ENCODE measurements around the gene GLRX5.
"Not testable (repeated sequence)": the region's sequence is repeated elsewhere in the genome, so short reads cannot be mapped to it uniquely, and the experiment has no call there.

Gene GLRX5

DNA sequence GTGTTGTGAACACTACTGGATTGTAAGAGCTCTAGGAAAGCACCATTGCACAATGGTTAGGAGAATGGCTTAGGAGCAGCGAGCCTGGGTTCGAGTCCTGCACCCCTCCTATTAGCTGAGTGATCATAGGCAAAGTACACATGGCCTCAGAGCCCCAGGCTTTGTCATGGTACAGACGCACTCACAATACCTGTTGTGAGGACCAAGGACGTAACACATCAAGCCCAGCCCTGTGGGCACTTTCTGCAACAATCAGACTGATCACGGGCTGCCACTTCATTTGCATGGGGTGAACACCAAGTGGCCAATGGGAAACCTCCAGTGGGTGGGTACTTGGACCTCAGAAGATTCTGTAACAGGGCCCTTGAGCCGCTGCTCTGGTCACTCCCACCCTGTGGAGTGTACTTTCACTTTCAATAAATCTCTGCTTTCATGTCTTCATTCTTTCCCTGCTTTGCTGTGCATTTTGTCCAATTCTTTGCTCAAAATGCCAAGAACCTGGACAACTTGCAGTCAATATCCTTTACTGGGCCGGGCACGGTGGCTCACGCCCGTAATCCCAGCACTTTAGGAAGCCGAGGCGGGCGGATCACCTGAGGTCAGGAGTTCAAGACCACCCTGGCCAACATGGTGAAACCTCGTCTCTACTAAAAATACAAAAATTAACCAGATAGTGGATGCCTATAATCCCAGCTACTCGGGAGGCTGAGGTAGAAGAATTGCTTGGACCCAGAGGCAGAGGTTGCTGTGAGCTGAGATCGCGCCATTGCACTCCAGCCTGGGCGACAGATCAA, 28.2 kb downstream of the GLRX5 start:
- no peaks in the 10 kb centered on the region for H3K4me1 ChIP-seq (ENCODE audit: control insufficient read depth, insufficient read depth, low read length, poor library complexity, severe bottlenecking)
- no peaks in the 10 kb centered on the region for H3K36me3 ChIP-seq (ENCODE audit: control insufficient read depth, insufficient read depth, low read length)
- 77% methylated on average over 6 to 7 of the region's 18 CpGs for WGBS, 2 experiments (ENCODE audit: insufficient coverage in 2 of 2)
- no peaks in the 10 kb centered on the region for H3K9me3 ChIP-seq (ENCODE audit: control insufficient read depth, low read length)
- no peak overlapping the region for H3K4me3 ChIP-seq (ENCODE audit: extremely low read depth, insufficient read depth, low read length, poor library complexity, severe bottlenecking)
- no peak overlapping the region for H3K27ac ChIP-seq (ENCODE audit: low read depth, low read length, severe bottlenecking)

DNA sequence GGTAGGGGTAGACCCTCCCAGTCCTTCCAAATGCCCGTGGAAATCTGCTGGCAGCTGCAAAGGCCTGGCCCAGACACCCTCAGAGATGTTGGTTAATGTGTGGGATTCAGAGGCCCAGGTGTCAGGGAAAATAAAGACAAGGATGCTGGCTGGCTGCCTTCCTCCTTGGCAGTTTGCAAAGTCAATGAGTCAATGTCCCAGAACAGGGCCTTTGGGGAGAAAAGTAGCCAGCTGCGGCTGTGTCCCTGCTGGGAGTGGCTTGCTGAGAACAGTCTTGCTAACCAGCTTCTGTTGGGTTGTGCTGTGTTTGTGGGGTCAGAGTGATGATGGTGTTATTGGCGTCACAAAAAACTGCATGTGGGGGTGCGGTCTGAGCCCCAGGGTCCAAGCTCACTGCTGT, 29.2 kb downstream of the GLRX5 start:
- H3K9me3 ChIP-seq (ENCODE audit: control insufficient read depth, low read length), result no peaks in the 10 kb centered on the region
- no peaks in the 10 kb centered on the region for H3K4me1 ChIP-seq (ENCODE audit: control insufficient read depth, insufficient read depth, low read length, poor library complexity, severe bottlenecking)
- H3K36me3 ChIP-seq (ENCODE audit: control insufficient read depth, insufficient read depth, low read length), result no peaks in the 10 kb centered on the region
- WGBS, 2 experiments (ENCODE audit: insufficient coverage in 2 of 2), result 60 to 62% methylated on average over 3 to 4 of the region's 4 CpGs
- H3K4me3 ChIP-seq (ENCODE audit: extremely low read depth, insufficient read depth, low read length, poor library complexity, severe bottlenecking), result no peak overlapping the region
- H3K27ac ChIP-seq (ENCODE audit: low read depth, low read length, severe bottlenecking), result no peak overlapping the region

DNA sequence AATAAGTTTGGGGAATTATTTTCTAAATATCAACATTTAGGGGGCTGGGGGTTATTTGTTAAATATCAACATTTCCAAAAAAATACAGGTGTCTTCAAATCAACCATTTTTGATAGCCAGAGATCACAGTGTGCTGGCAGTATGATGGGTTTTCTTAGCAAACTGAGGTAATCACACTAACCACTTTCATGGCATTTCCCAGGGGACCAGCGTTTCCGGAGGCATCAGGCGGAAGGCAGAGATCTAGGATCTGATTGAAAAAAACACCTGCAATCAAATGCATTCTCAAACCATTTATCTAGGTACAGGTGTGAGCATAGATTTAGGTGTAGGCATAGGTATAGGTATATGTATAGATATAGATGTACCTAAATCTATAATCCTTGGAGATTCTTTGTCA, 34.6 kb downstream of the GLRX5 start:
- H3K4me1 ChIP-seq (ENCODE audit: control insufficient read depth, insufficient read depth, low read length, poor library complexity, severe bottlenecking), result no peaks in the 10 kb centered on the region
- WGBS, 2 experiments (ENCODE audit: insufficient coverage in 2 of 2), result 80% methylated on average over 1 of the region's 3 CpGs; no CpG with 5 or more reads in 1 of the 2 experiments
- no peak overlapping the region for H3K4me3 ChIP-seq (ENCODE audit: extremely low read depth, insufficient read depth, low read length, poor library complexity, severe bottlenecking)
- no peak overlapping the region for H3K27ac ChIP-seq (ENCODE audit: low read depth, low read length, severe bottlenecking)
- H3K36me3 ChIP-seq (ENCODE audit: control insufficient read depth, insufficient read depth, low read length), result no peaks in the 10 kb centered on the region
- H3K9me3 ChIP-seq (ENCODE audit: control insufficient read depth, low read length), result no peaks in the 10 kb centered on the region

DNA sequence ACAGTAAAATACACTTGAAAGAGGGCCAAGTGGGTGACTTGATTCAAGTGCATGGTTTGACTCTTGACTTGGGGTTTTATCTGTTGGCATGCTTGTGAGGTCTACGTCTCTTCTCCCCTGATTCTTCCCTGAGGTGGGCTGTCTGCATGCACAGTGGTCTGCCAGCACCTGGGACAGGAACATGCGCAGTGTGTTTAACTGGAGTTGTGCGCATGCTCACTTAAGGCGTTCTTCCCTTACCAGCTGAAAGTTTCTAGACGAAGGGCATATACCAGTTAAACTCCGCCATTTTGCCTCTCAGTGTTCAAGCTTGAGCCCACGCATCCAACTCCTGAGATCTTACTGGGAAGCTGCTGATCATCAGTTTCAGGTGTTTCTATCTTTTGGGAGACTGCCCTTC, 38.5 kb downstream of the GLRX5 start:
- H3K4me1 ChIP-seq (ENCODE audit: control insufficient read depth, insufficient read depth, low read length, poor library complexity, severe bottlenecking), result no peaks in the 10 kb centered on the region
- no peak overlapping the region for H3K27ac ChIP-seq (ENCODE audit: low read depth, low read length, severe bottlenecking)
- H3K4me3 ChIP-seq (ENCODE audit: extremely low read depth, insufficient read depth, low read length, poor library complexity, severe bottlenecking), result no peak overlapping the region
- WGBS, 2 experiments (ENCODE audit: insufficient coverage in 2 of 2), result 93 to 94% methylated on average over 6 to 7 of the region's 7 CpGs
- H3K36me3 ChIP-seq (ENCODE audit: control insufficient read depth, insufficient read depth, low read length), result no peaks in the 10 kb centered on the region
- no peaks in the 10 kb centered on the region for H3K9me3 ChIP-seq (ENCODE audit: control insufficient read depth, low read length)

DNA sequence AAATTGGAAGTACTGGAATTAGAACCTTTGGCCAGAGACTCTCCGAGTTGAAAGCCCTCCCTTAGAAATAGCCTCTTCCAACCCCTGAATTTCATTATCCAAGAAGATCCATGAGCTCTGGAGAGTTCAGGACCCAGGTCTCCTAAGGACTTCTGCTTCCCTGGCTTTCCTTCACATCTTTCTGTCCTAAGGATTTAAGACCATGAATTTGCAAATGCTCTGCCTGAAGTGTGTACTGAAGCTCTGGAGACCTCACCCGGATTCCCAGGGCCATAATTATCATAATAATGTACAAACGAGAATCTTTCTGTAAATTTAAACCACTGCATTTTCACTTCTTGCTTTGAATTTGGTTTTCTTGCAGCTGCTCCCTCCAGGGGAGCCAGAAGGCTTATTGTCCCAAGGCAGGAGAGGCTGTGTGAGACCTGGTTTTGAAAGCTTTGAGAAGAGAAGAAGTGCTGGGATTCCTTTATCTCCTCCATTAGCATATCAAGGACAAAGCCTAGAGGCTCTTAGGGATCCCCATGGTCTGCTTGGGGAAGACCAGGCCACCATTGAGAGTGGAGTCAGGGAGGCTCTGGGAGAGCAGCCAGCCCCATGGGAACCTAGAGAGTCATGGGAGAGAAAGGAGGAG, 41.1 kb downstream of the GLRX5 start:
- Histone ChIP-seq H3K4me3 (ENCODE audit: extremely low read depth, insufficient read depth, low read length, poor library complexity, severe bottlenecking) (no peak overlapping the region), H3K36me3 (ENCODE audit: control insufficient read depth, insufficient read depth, low read length) (no peaks in the 10 kb centered on the region), H3K9me3 (ENCODE audit: control insufficient read depth, low read length) (no peaks in the 10 kb centered on the region), H3K4me1 (ENCODE audit: control insufficient read depth, insufficient read depth, low read length, poor library complexity, severe bottlenecking) (no peaks in the 10 kb centered on the region), H3K27ac (ENCODE audit: low read depth, low read length, severe bottlenecking) (no peak overlapping the region)
- 20% methylated on average over 2 of the region's 3 CpGs; no CpG with 5 or more reads in 1 of the 2 experiments for WGBS, 2 experiments (ENCODE audit: insufficient coverage in 2 of 2)

DNA sequence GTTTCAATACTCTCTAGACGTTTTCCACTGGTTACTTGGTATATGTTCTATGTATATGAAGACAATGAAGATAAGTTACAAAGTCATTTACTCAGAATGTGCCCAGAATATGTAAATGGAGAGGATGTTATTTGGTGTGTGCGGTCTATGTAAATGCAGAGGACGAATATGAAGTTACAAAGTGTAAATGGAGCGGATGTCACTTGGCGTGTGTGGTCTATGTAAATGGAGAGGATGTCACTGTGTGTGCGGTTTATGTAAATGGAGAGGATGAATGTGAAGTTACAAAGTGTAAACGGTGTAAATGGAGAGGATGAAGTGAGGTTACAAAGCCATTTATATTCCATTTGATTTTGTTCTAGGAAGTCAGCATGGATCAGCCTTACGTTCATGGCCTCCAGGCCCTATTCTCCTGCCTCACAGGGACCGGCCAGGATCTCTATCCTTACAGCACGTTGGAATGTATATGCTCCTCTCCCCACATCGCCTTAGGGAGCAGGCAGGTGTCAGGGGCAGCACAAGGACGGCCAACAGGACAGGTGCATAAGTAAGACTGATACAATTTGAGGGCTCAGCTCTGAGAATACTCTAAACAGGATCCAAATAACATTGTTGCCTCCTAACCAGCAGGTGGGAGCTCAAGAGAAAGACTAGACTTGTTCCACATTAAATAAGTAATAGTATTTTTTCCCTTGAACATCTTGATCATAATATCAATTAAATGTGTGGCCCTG, 42.4 kb downstream of the GLRX5 start:
- WGBS, 2 experiments (ENCODE audit: insufficient coverage in 2 of 2), result 60 to 65% methylated on average over 7 to 9 of the region's 12 CpGs
- H3K4me1 ChIP-seq (ENCODE audit: control insufficient read depth, insufficient read depth, low read length, poor library complexity, severe bottlenecking), result no peaks in the 10 kb centered on the region

DNA sequence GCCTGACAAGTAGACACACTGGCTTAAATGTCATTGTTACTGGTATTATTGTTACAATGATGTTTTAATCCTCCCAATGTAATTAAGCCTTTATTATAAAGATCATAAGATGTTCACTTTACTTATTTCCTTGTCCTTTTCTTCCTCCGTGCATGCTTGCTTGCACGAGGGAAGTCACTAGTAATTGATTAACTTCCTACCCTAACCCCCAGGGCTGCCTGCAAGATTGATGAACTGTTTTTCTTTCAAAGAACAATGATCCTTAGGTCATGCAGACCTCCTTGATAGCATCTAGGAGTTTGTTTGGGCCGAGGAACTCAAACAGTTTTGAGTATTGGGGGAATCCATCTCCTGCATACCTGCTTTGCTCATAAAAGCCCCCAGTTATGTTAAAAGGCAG, 43.0 kb downstream of the GLRX5 start:
- 25 to 29% methylated on average over 2 to 3 of the region's 3 CpGs for WGBS, 2 experiments (ENCODE audit: insufficient coverage in 2 of 2)
- no peaks in the 10 kb centered on the region for H3K9me3 ChIP-seq (ENCODE audit: control insufficient read depth, low read length)
- no peaks in the 10 kb centered on the region for H3K36me3 ChIP-seq (ENCODE audit: control insufficient read depth, insufficient read depth, low read length)
- H3K4me1 ChIP-seq (ENCODE audit: control insufficient read depth, insufficient read depth, low read length, poor library complexity, severe bottlenecking), result no peaks in the 10 kb centered on the region
- no peak overlapping the region for H3K4me3 ChIP-seq (ENCODE audit: extremely low read depth, insufficient read depth, low read length, poor library complexity, severe bottlenecking)
- H3K27ac ChIP-seq (ENCODE audit: low read depth, low read length, severe bottlenecking), result no peak overlapping the region

More for the DNA sequence above, 42.4 kb downstream of the GLRX5 start:
- no peak overlapping the region for H3K27ac ChIP-seq (ENCODE audit: low read depth, low read length, severe bottlenecking)
- H3K4me3 ChIP-seq (ENCODE audit: extremely low read depth, insufficient read depth, low read length, poor library complexity, severe bottlenecking), result no peak overlapping the region
- H3K9me3 ChIP-seq (ENCODE audit: control insufficient read depth, low read length), result no peaks in the 10 kb centered on the region
- no peaks in the 10 kb centered on the region for H3K36me3 ChIP-seq (ENCODE audit: control insufficient read depth, insufficient read depth, low read length)

DNA sequence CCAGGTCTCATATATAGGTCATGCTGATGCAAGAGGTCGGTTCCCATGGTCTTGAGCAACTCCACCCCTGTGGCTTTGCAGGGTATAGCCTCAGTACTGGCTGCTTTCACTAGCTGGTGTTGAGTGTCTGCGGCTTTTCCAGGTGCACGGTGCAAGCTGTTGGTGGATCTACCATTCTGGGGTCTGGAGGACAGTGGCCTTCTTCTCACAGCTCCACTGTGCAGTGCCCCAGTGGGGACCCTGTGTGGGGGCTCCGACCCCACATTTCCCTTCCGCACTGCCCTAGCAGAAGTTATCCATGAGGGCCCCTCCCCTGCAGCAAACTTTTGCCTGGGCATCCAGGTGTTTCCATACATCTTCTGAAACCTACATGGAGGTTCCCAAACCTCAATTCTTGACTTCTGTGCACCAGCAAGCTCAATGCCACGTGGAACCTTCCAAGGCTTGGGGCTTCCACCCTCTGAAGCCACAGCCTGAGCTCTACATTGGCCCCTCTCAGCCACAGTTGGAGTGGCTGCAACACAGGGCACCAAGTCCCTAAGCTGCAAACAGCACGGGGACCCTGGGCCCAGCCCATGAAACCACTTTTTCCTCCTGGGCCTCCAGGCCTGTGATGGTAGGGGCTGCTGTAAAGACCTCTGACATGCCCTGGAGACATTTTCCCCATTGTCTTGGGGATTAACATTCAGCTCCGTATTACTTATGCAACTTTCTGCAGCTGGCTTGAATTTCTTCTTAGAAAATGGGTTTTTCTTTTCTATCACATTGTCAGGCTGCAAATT, 49.2 kb downstream of the GLRX5 start:
- not testable (repeated sequence) for H3K9me3 ChIP-seq (ENCODE audit: control insufficient read depth, low read length); H3K27ac ChIP-seq (ENCODE audit: low read depth, low read length, severe bottlenecking); H3K36me3 ChIP-seq (ENCODE audit: control insufficient read depth, insufficient read depth, low read length); H3K4me3 ChIP-seq (ENCODE audit: extremely low read depth, insufficient read depth, low read length, poor library complexity, severe bottlenecking); H3K4me1 ChIP-seq (ENCODE audit: control insufficient read depth, insufficient read depth, low read length, poor library complexity, severe bottlenecking)
- WGBS, 2 experiments (ENCODE audit: insufficient coverage in 2 of 2), result 85 to 93% methylated on average over 6 to 7 of the region's 8 CpGs

DNA sequence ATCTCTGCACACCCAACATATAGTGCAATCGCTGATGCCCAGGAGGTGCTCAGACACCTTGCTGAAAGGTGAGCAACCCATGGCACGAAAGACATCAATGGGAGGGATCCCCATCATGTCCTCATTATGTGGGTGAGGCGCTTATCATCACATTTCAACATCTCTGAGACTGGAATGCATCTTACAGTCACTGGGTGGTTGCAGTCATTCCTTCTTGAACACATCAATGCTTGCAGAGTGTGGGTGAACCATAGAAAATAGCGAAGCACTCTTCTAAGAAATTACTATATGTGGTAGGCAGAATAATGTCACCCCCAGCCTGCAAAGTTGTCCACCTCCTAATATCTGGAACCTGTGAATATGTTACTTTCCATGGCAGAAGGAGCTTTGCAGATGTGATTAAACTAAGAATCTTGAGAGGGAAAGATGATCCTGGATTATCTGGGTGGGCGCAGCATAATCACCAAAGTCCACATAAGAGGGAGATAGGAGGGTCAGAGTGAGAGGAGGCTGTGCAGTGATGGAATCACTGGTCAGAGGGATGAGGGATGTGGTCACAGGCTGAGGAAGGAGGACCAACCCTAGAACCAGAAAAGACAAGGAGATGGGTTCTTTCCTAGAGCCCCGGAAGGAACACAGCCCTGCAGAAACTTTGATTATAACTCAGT, 51.2 kb downstream of the GLRX5 start:
- H3K36me3 ChIP-seq (ENCODE audit: control insufficient read depth, insufficient read depth, low read length), result no peaks in the 10 kb centered on the region
- no peaks in the 10 kb centered on the region for H3K4me1 ChIP-seq (ENCODE audit: control insufficient read depth, insufficient read depth, low read length, poor library complexity, severe bottlenecking)
- no peak overlapping the region for H3K4me3 ChIP-seq (ENCODE audit: extremely low read depth, insufficient read depth, low read length, poor library complexity, severe bottlenecking)
- 84 to 93% methylated on average over 4 of the region's 6 CpGs for WGBS, 2 experiments (ENCODE audit: insufficient coverage in 2 of 2)
- no peak overlapping the region for H3K27ac ChIP-seq (ENCODE audit: low read depth, low read length, severe bottlenecking)
- H3K9me3 ChIP-seq (ENCODE audit: control insufficient read depth, low read length), result peaks cover 2% of the 10 kb centered on the region

DNA sequence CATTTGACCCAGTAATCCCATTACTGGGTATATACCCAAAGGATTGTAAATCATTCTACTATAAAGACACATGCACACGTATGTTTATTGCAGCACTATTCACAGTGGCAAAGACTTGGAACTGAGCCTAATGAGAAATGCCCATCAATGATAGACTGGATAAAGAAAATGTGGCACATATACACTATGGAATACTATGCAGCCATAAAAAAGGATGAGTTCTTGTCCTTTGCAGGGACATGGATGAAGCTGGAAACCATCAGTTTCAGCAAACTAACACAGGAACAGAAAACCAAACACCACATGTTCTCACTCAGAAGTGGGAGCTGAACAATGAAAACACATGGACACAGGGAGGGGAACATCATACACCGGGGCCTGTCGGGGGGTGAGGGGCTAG, 56.3 kb downstream of the GLRX5 start:
- H3K36me3 ChIP-seq (ENCODE audit: control insufficient read depth, insufficient read depth, low read length); H3K4me3 ChIP-seq (ENCODE audit: extremely low read depth, insufficient read depth, low read length, poor library complexity, severe bottlenecking); H3K9me3 ChIP-seq (ENCODE audit: control insufficient read depth, low read length); H3K27ac ChIP-seq (ENCODE audit: low read depth, low read length, severe bottlenecking); H3K4me1 ChIP-seq (ENCODE audit: control insufficient read depth, insufficient read depth, low read length, poor library complexity, severe bottlenecking): not testable (repeated sequence)
- WGBS, 2 experiments (ENCODE audit: insufficient coverage in 2 of 2), result no CpG with 5 or more reads among the region's 3 CpGs
